K562 (cell line): ENCODE data around the gene ASCL3. TPM values are rescaled to one million over a fixed set of nuclear protein-coding genes. Genes with fewer than 3 reads are reported as not detected.
A peak's percentile ranks its signal among the peaks of the same experiment; 100 is the strongest.

Experiments
- C11orf30 ChIP-seq: fragments of 450-650 bp; IDR thresholded peaks from 2 replicates; pipeline ENCODE4 v1.6.1; 2016; ENCODE audit warnings: low read depth, mild to moderate bottlenecking
- CEBPG ChIP-seq, 3 experiments: fragments of 200-800 bp in 1 of 3; sonication (Bioruptor generic) in 1 of 3; sonication (generic) in 1 of 3; formaldehyde crosslinking in 1 of 3; IDR thresholded peaks in 2 of 3; conservative IDR thresholded peaks in 1 of 3; 2 replicates each; pipeline versions ENCODE4 v1.6.1 to v1.8.0; 2016 to 2022; ENCODE audit warnings: missing compliant biosample characterization in 2 of 3, missing genetic modification characterization in 2 of 3, mild to moderate bottlenecking in 1 of 3, missing genetic modification reagents in 1 of 3
- ILK ChIP-seq: fragments of 450-650 bp; IDR thresholded peaks from 2 replicates; pipeline ENCODE4 v1.6.1; 2016; ENCODE audit warnings: missing genetic modification characterization, low read depth, mild to moderate bottlenecking, missing compliant biosample characterization, moderate library complexity, borderline replicate concordance
- NFRKB ChIP-seq: fragments of 450-650 bp; IDR thresholded peaks from 2 replicates; pipeline ENCODE4 v1.6.1; 2016; ENCODE audit warnings: low read depth
- POLR2A ChIP-seq: fragments of 450-650 bp; conservative IDR thresholded peaks from 2 replicates; pipeline ENCODE4 v1.6.1; 2016
- RFX1 ChIP-seq: fragments of 450-650 bp; IDR thresholded peaks from 2 replicates; pipeline ENCODE4 v1.6.1; 2016; ENCODE audit warnings: mild to moderate bottlenecking, moderate library complexity
- SIN3A ChIP-seq, 2 experiments: fragments of 150-350 bp in 1 of 2; IDR thresholded peaks; 2 replicates each; pipeline ENCODE4 v1.6.1; 2011 to 2016; ENCODE audit warnings: borderline replicate concordance in 2 of 2, low read depth in 2 of 2, low read length in 2 of 2, mild to moderate bottlenecking in 2 of 2, moderate library complexity in 2 of 2; ENCODE audit not compliant: control insufficient read depth in 1 of 2
- SPI1 ChIP-seq: IDR thresholded peaks from 2 replicates; pipeline ENCODE4 v1.6.1; 2011; ENCODE audit warnings: low read depth, low read length, control low read depth, borderline replicate concordance
- STAT5B ChIP-seq: fragments of 250-450 bp; sonication (Bioruptor Pico); IDR thresholded peaks from 2 replicates; pipeline ENCODE4 v1.8.0; 2021; ENCODE audit warnings: mild to moderate bottlenecking, inconsistent platforms
- SUPT5H ChIP-seq: fragments of 450-650 bp; IDR thresholded peaks from 2 replicates; pipeline ENCODE4 v1.6.1; 2016
- TBP ChIP-seq: optimal IDR thresholded peaks from 2 replicates; pipeline ENCODE3; 2011; ENCODE audit warnings: low read depth, low read length, improper control_type of control experiment
- TEAD4 ChIP-seq, 2 experiments: sonication (generic) in 1 of 2; formaldehyde crosslinking in 1 of 2; IDR thresholded peaks; 2 replicates each; pipeline versions ENCODE4 v1.6.1 to v1.8.0; 2012 to 2022; ENCODE audit warnings: borderline replicate concordance in 1 of 2, inconsistent platforms in 1 of 2, low read length in 1 of 2, mild to moderate bottlenecking in 1 of 2, missing genetic modification reagents in 1 of 2
- THRAP3 ChIP-seq: fragments of 450-650 bp; IDR thresholded peaks from 2 replicates; pipeline ENCODE4 v1.6.1; 2016; ENCODE audit warnings: mild to moderate bottlenecking, inconsistent platforms, borderline replicate concordance
- ZEB2 ChIP-seq: fragments of 450-650 bp; IDR thresholded peaks from 2 replicates; pipeline ENCODE4 v1.6.1; 2016
- ZNF146 ChIP-seq: IDR thresholded peaks from one replicate; pipeline ENCODE4 v1.6.1; 2018; ENCODE audit warnings: missing compliant biosample characterization; ENCODE audit not compliant: unreplicated experiment
- ZNF263 ChIP-seq: sonication (generic); formaldehyde crosslinking; IDR thresholded peaks from 2 replicates; pipeline ENCODE4 v1.8.0; 2022; ENCODE audit warnings: mild to moderate bottlenecking, missing genetic modification reagents, borderline replicate concordance
- ZNF347 ChIP-seq: fragments of 450-650 bp; formaldehyde crosslinking; IDR thresholded peaks from 2 replicates; pipeline ENCODE4 v1.4.0; 2020; ENCODE audit warnings: low read depth, mild to moderate bottlenecking, moderate library complexity
- ZNF384 ChIP-seq: IDR thresholded peaks from 2 replicates; pipeline ENCODE4 v1.6.1; 2012; ENCODE audit warnings: low read depth, low read length, improper control_type of control experiment
- ZNF707 ChIP-seq: fragments of 250-450 bp; sonication (Bioruptor Pico); conservative IDR thresholded peaks from 2 replicates; pipeline ENCODE4 v1.8.0; 2022; ENCODE audit warnings: inconsistent platforms, mild to moderate bottlenecking, moderate library complexity
- polyA plus RNA-seq, 8 experiments: library from polyadenylated mRNA; depleted of rRNA in 4 of 8; stranded (reverse) in 5 of 8; unstranded in 3 of 8; fragments of >200 nt; fragmentation: Nextera tagmentation in 2 of 8; fragmentation: Illumina TruSeq in 1 of 8; extraction: Ambion mirVana in 2 of 8; extraction: Trizol in 1 of 8; gene quantifications; 2 replicates each; pipeline versions ENCODE4 v1.2.1 to v1.2.3, GENCODE V29; 2011 to 2014; ENCODE audit warnings: inconsistent platforms in 1 of 8, missing spikeins in 1 of 8
- total RNA-seq, 7 experiments: library from RNA; depleted of rRNA in 6 of 7; stranded (reverse); fragments of >200 nt in 6 of 7; fragmentation: Illumina TruSeq in 2 of 7; extraction: Trizol in 2 of 7; gene quantifications; 2 replicates each; pipeline versions ENCODE4 v1.2.1 to v1.2.3, GENCODE V29; 2011 to 2021; ENCODE audit warnings: low replicate concordance in 1 of 7
- TF ChIP-seq, protein P1 (sequence below): sonication (generic); formaldehyde crosslinking; IDR thresholded peaks from 2 replicates; pipeline ENCODE4 v1.8.1; 2023; ENCODE audit warnings: mild to moderate bottlenecking, missing genetic modification reagents
- TF ChIP-seq, protein P2 (sequence below): fragments of 450-650 bp; IDR thresholded peaks from 2 replicates; pipeline ENCODE4 v1.6.1; 2018; ENCODE audit warnings: mild to moderate bottlenecking, low read depth; ENCODE audit not compliant: partially characterized antibody
- TF ChIP-seq, protein P3 (sequence below): fragments of 450-650 bp; IDR thresholded peaks from 2 replicates; pipeline ENCODE4 v1.6.1; 2016; ENCODE audit warnings: antibody characterized with exemption
- TF ChIP-seq, protein P4 (sequence below): fragments of 450-650 bp; IDR thresholded peaks from 2 replicates; pipeline ENCODE4 v1.6.1; 2016; ENCODE audit warnings: missing biosample characterization, missing genetic modification characterization

The ASCL3 gene
- total and polyA plus RNA-seq, 9 of the 15 experiments (the other 6 are each of a cell fraction or from before 2014, with no cell fraction given) = not detected

DNA sequence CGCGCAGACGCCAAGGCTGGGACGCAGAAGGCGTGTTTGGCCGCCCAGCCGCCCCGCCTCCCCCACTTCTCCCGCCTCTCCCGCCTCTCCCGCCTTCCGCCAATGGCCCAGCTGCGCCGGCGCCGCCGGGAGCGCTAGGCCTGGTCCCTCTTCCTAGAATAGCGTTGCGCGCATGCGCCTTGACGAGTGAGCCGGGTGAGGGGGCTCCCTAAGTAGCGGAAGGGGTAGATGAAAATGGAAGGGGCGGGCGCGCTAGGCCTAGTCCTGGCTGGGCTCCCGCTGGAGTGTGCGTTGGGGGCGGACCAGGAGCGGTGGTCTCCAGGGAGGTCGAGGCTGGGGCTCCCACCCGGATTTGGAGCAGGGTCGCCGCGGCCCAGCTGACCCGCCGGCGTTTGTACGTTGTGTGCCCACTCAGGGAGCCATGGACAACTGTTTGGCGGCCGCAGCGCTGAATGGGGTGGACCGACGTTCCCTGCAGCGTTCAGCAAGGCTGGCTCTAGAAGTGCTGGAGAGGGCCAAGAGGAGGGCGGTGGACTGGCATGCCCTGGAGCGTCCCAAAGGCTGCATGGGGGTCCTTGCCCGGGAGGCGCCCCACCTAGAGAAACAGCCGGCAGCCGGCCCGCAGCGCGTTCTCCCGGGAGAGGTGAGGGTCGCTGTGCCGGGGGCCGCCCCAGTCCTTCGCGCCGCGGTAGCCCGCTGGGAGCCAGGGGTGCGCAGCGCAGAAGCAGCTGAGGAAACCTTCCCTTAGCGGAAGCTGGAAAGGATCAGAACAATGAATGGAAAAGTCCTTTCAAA lies 31.6 kb downstream of the ASCL3 start, which contains the start of gene AKIP1 (continued):
- peak; percentile 40; the same call in 1 of the 2 replicates for TF ChIP-seq ZNF263
- TF ChIP-seq SUPT5H = peak; percentile 78
- TF ChIP-seq ILK (tag) = no peak
- TF ChIP-seq TBP = no peak
- TF ChIP-seq SPI1 = no peak
- TF ChIP-seq C11orf30 = no peak
- no peak for TF ChIP-seq ZNF707 (CRISPR knock-in tag)
- no peak for TF ChIP-seq ZNF384
- TF ChIP-seq STAT5B = no peak
- TF ChIP-seq NFRKB = no peak
- TF ChIP-seq, protein P1, sequence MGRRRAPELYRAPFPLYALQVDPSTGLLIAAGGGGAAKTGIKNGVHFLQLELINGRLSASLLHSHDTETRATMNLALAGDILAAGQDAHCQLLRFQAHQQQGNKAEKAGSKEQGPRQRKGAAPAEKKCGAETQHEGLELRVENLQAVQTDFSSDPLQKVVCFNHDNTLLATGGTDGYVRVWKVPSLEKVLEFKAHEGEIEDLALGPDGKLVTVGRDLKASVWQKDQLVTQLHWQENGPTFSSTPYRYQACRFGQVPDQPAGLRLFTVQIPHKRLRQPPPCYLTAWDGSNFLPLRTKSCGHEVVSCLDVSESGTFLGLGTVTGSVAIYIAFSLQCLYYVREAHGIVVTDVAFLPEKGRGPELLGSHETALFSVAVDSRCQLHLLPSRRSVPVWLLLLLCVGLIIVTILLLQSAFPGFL = no peak
- TF ChIP-seq TEAD4 (IDR thresholded peaks at IDR 0.05; ENCODE audit: low read length) = no peak
- no peak for TF ChIP-seq TEAD4 (CRISPR knock-in tag; IDR thresholded peaks at IDR 0.05; ENCODE audit: borderline replicate concordance)
- TF ChIP-seq THRAP3 = no peak
- no peak for TF ChIP-seq ZNF347 (CRISPR knock-in tag)
- peak in 1 of 2 experiments; percentile 21; a peak in 1 of 4 replicates for TF ChIP-seq SIN3A (IDR thresholded peaks at IDR 0.05; ENCODE audit: borderline replicate concordance in 2 of 2, control insufficient read depth in 1 of 2, low read depth in 2 of 2, low read length in 2 of 2)
- TF ChIP-seq ZEB2 = no peak
- TF ChIP-seq, protein P2, sequence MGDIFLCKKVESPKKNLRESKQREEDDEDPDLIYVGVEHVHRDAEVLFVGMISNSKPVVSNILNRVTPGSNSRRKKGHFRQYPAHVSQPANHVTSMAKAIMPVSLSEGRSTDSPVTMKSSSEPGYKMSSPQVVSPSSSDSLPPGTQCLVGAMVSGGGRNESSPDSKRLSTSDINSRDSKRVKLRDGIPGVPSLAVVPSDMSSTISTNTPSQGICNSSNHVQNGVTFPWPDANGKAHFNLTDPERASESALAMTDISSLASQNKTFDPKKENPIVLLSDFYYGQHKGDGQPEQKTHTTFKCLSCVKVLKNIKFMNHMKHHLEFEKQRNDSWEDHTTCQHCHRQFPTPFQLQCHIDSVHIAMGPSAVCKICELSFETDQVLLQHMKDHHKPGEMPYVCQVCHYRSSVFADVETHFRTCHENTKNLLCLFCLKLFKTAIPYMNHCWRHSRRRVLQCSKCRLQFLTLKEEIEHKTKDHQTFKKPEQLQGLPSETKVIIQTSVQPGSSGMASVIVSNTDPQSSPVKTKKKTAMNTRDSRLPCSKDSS = no peak
- TF ChIP-seq ZNF146 (CRISPR knock-in tag) = no peak
- peak; percentile 80 for TF ChIP-seq POLR2A
- TF ChIP-seq, protein P3, sequence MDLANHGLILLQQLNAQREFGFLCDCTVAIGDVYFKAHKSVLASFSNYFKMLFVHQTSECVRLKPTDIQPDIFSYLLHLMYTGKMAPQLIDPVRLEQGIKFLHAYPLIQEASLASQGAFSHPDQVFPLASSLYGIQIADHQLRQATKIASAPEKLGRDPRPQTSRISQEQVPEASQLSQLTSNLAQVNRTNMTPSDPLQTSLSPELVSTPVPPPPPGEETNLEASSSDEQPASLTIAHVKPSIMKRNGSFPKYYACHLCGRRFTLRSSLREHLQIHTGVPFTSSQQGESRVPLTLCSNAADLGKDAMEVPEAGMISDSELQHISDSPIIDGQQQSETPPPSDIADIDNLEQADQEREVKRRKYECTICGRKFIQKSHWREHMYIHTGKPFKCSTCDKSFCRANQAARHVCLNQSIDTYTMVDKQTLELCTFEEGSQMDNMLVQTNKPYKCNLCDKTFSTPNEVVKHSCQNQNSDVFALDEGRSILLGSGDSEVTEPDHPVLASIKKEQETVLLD = peak; percentile 95
- TF ChIP-seq CEBPG (CRISPR knock-in tag; IDR thresholded peaks at IDR 0.05) = no peak
- TF ChIP-seq CEBPG (tag; conservative IDR thresholded peaks at IDR 0.05 in 1 of 2, IDR thresholded peaks at IDR 0.05 in 1 of 2) = no peak
- TF ChIP-seq, protein P4, sequence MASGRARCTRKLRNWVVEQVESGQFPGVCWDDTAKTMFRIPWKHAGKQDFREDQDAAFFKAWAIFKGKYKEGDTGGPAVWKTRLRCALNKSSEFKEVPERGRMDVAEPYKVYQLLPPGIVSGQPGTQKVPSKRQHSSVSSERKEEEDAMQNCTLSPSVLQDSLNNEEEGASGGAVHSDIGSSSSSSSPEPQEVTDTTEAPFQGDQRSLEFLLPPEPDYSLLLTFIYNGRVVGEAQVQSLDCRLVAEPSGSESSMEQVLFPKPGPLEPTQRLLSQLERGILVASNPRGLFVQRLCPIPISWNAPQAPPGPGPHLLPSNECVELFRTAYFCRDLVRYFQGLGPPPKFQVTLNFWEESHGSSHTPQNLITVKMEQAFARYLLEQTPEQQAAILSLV (tag) = no peak
- no peak for TF ChIP-seq RFX1
